NCI-H524 (cell line): Measurements from ENCODE around the gene DECR2.
"Not testable (repeated sequence)": the region's sequence is repeated elsewhere in the genome, so short reads cannot be mapped to it uniquely, and the experiment has no call there.

ENCODE experiments used
- DNase-seq, 2 experiments: peaks; one replicate each; lab custom pipeline; 2025; lab: John Stamatoyannopoulos, UW

Gene DECR2

GRCh38 chr16:379183-379960 is 22.3 kb upstream of the DECR2 start:
- DNase-seq = no peak

GRCh38 chr16:379961-380761 is 21.5 kb upstream of the DECR2 start:
- DNase-seq = no peak

- DNase-seq = no peak
Measured at GRCh38 chr16:380762-381011, 21.0 kb upstream of the DECR2 start.

- no peak for DNase-seq
Measured at GRCh38 chr16:381012-381788, 20.5 kb upstream of the DECR2 start.

- peak in 1 of 2 experiments; percentile 49 for DNase-seq
Measured at GRCh38 chr16:381789-382717, 19.6 kb upstream of the DECR2 start, which contains the start of gene PGAP6. Gene PGAP6, minus strand, starts transcription at chr16:381978. Its CDS starts 157 bp downstream, at chr16:381821.

GRCh38 chr16:383326-384051 is 18.2 kb upstream of the DECR2 start:
- DNase-seq = no peak

- DNase-seq = no peak
Measured at GRCh38 chr16:386641-387156, 15.0 kb upstream of the DECR2 start.

- not testable (repeated sequence) for DNase-seq
Measured at GRCh38 chr16:387761-388666, 13.7 kb upstream of the DECR2 start.

- DNase-seq = no peak
Measured at GRCh38 chr16:389352-389751, 12.3 kb upstream of the DECR2 start.

GRCh38 chr16:391885-392335 is 9.8 kb upstream of the DECR2 start:
- peak; percentile 32 to 71 for DNase-seq

GRCh38 chr16:392450-393030 is 9.1 kb upstream of the DECR2 start:
- no peak for DNase-seq

- no peak for DNase-seq
Measured at GRCh38 chr16:396199-396598, 5.5 kb upstream of the DECR2 start.

GRCh38 chr16:396605-397004 is 5.1 kb upstream of the DECR2 start:
- DNase-seq = peak; percentile 18 to 44

- DNase-seq = peak in 1 of 2 experiments; percentile 25
Measured at GRCh38 chr16:397135-397661, 4.5 kb upstream of the DECR2 start, which contains the start of gene NME4. Gene NME4, plus strand, starts transcription at chr16:397199. Its CDS starts 24 bp downstream, at chr16:397223.

- DNase-seq = peak in 1 of 2 experiments; percentile 17
Measured at GRCh38 chr16:397736-398332, 3.9 kb upstream of the DECR2 start.

GRCh38 chr16:398561-399339 is 2.9 kb upstream of the DECR2 start:
- DNase-seq = no peak

GRCh38 chr16:399340-400019 is 2.2 kb upstream of the DECR2 start:
- DNase-seq = no peak
